Measurements from ENCODE around the gene MAL. TPM values are rescaled to one million over a fixed set of nuclear protein-coding genes. Genes with fewer than 3 reads are reported as not detected.

The MAL gene
- total and polyA plus RNA-seq, 2 experiments from 2014 or later: 1.4 TPM; not detected in 1

DNA sequence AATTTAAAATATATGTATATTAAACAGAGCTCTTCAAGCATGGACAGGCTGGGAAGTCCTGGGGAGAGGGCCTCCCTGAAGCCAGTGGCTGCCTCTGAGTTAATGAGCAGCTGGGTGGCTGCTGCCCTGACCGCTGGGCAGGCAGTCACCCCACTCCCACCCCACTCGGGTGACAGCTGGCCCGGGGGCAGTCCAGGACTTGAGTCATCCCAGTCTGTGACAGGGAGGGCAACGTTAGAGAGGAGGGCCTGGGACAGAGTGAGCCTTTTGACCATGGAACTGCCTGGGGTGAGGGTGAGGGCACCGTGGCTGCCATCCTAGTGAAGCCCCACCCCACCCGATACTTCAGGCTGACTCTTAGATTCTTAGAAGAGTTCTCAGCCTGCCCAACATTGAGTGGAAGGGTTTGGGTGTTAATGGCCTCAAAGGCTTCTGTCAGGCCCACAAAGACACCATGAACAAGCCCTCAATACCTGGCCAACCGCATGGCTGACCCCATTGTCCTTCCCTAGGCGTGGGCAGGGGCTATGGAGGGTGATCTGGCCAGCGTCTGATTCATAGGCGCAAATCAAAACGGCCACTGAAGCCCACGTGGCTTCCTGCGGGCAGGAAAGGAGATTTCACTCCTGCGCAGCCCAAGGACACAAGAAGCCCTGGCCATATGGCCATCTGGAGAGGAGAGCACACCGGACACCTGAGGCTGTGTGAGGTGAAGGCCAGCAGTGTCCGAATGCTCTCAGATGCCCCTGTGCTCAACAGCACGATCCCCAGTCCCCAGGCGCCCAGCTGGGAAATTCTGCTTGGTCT is 48.6 kb downstream of the MAL start:
- 83% methylated on average over 18 of the region's 18 CpGs for WGBS (ENCODE audit: low lambda C conversion rate, missing lambda C conversion rate)
- Histone ChIP-seq H3K4me1 (ENCODE audit: insufficient read depth) (no peaks in the 10 kb centered on the region), H2AFZ (no peak overlapping the region), H3K36me3 (replicated peaks; ENCODE audit: insufficient read depth, low read depth) (no peaks in the 10 kb centered on the region), H3K9me2 (replicated peaks; ENCODE audit: insufficient read depth) (no peaks in the 10 kb centered on the region), H3K27ac (no peak overlapping the region), H3K79me2 (no peaks in the 10 kb centered on the region), H3K4me2 (no peak overlapping the region), H3K9me3 (ENCODE audit: low read depth) (no peaks in the 10 kb centered on the region), H3K4me3 (no peak overlapping the region), H4K20me1 (ENCODE audit: insufficient read depth, poor library complexity, severe bottlenecking) (no peaks in the 10 kb centered on the region), H3K27me3 (peaks cover 4% of the 10 kb centered on the region)
- TF ChIP-seq EZH2phosphoT487 (IDR thresholded peaks at IDR 0.05; ENCODE audit: low read depth, severe bottlenecking, unreplicated experiment) (no peak), EZH2 (IDR thresholded peaks at IDR 0.05; ENCODE audit: borderline replicate concordance) (no peak)
- TF ChIP-seq, protein P1, sequence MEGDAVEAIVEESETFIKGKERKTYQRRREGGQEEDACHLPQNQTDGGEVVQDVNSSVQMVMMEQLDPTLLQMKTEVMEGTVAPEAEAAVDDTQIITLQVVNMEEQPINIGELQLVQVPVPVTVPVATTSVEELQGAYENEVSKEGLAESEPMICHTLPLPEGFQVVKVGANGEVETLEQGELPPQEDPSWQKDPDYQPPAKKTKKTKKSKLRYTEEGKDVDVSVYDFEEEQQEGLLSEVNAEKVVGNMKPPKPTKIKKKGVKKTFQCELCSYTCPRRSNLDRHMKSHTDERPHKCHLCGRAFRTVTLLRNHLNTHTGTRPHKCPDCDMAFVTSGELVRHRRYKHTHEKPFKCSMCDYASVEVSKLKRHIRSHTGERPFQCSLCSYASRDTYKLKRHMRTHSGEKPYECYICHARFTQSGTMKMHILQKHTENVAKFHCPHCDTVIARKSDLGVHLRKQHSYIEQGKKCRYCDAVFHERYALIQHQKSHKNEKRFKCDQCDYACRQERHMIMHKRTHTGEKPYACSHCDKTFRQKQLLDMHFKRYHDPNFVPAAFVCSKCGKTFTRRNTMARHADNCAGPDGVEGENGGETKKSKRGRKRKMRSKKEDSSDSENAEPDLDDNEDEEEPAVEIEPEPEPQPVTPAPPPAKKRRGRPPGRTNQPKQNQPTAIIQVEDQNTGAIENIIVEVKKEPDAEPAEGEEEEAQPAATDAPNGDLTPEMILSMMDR (IDR thresholded peaks at IDR 0.05; ENCODE audit: poor library complexity): no peak
- peak; percentile 2 for DNase-seq (ENCODE audit: low spot score)

DNA sequence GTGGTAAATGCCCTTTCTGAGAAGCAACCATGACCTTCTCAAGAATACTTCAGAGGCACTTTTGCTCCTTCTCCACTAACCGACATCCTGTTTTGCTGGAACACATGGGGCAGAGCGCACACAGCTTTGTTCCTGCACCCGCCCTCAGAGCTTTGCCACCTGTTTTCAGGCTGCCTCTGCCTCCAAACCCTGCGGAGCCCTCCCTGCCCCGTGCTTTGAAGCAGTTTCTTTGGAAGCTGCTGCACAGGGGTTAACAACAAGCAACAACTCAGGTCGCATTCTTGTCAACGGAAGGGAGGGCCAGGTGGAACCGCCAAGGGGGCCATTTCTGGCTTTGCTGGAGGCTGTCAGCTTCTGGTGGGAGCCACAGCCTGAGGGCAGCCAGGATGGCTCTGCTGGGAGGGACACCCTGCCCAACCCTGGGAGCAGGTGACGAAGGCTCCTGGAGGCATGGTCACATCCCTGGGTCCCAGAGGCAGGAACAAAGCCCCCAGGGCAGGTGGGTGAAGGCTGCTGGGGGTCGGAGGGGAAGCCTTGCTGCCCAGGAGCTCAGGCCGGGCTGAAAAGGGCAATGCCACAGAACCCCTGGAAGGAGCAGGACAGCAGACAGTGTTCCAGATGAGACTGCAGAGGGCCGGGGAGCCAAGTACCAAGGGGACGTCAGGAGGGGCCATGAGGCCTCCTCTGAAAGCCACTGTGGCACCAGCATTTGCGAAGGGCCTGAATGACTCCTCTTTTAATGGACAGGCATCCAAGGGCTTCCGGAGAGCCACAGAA is 49.3 kb downstream of the MAL start:
- H3K4me3 ChIP-seq: no peak overlapping the region
- H3K27ac ChIP-seq: no peak overlapping the region
- H3K79me2 ChIP-seq: no peaks in the 10 kb centered on the region
- no peak overlapping the region for H3K4me2 ChIP-seq
- peaks cover 4% of the 10 kb centered on the region for H3K27me3 ChIP-seq
- 74% methylated on average over 14 of the region's 15 CpGs for WGBS (ENCODE audit: low lambda C conversion rate, missing lambda C conversion rate)
- TF ChIP-seq, protein P1 (IDR thresholded peaks at IDR 0.05; ENCODE audit: poor library complexity): no peak
- TF ChIP-seq EZH2 (IDR thresholded peaks at IDR 0.05; ENCODE audit: borderline replicate concordance) (no peak), EZH2phosphoT487 (IDR thresholded peaks at IDR 0.05; ENCODE audit: low read depth, severe bottlenecking, unreplicated experiment) (no peak)
- no peaks in the 10 kb centered on the region for H3K9me2 ChIP-seq (replicated peaks; ENCODE audit: insufficient read depth)
- no peaks in the 10 kb centered on the region for H3K4me1 ChIP-seq (ENCODE audit: insufficient read depth)
- H2AFZ ChIP-seq: no peak overlapping the region
- H3K36me3 ChIP-seq (replicated peaks; ENCODE audit: insufficient read depth, low read depth): no peaks in the 10 kb centered on the region
- H3K9me3 ChIP-seq (ENCODE audit: low read depth): no peaks in the 10 kb centered on the region
- H4K20me1 ChIP-seq (ENCODE audit: insufficient read depth, poor library complexity, severe bottlenecking): no peaks in the 10 kb centered on the region
- DNase-seq (ENCODE audit: low spot score): peak; percentile 2

DNA sequence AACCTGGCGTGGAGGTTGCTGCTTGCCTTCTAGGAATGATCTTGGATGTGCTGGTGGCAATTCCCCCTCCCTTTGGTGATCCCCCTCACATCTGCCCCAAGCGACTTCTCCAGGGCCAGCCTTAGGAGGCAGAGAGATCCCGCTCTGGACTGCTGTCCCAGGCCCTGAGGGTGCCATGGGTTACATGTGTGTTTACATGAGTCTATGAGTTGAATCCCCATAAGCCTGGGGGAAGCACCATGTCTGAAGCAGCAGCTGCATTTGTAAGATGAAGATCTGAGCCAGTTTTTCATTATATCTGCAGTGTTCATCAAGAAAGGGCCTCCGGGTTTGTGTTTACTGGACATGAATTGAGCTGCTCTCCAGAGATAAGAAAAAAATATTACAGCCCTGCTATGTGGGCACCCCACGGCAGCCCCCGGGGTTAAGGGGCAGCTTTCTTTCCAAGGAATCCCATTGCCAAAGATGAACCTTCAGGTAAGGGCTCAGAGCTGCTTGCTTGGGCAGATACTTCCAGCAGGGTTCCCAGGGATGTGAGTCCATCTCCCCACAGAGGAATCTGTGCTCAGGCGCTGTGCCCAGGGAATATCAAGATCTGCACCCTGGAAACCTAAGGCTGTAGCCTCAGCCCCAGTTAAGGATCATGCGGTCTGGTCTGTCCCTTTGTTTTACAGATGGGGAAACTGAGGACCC is 50.1 kb downstream of the MAL start:
- Histone ChIP-seq H3K4me1 (ENCODE audit: insufficient read depth) (no peaks in the 10 kb centered on the region), H3K9me3 (ENCODE audit: low read depth) (no peaks in the 10 kb centered on the region), H2AFZ (no peak overlapping the region), H3K36me3 (replicated peaks; ENCODE audit: insufficient read depth, low read depth) (no peaks in the 10 kb centered on the region), H3K4me3 (no peak overlapping the region), H3K79me2 (no peaks in the 10 kb centered on the region), H4K20me1 (ENCODE audit: insufficient read depth, poor library complexity, severe bottlenecking) (no peaks in the 10 kb centered on the region), H3K9me2 (replicated peaks; ENCODE audit: insufficient read depth) (no peaks in the 10 kb centered on the region), H3K27ac (no peak overlapping the region), H3K4me2 (no peak overlapping the region), H3K27me3 (peaks cover 4% of the 10 kb centered on the region)
- peak; percentile 3 for DNase-seq (ENCODE audit: low spot score)
- 87% methylated on average over 8 of the region's 8 CpGs for WGBS (ENCODE audit: low lambda C conversion rate, missing lambda C conversion rate)
- TF ChIP-seq, protein P1 (IDR thresholded peaks at IDR 0.05; ENCODE audit: poor library complexity): no peak
- TF ChIP-seq EZH2 (IDR thresholded peaks at IDR 0.05; ENCODE audit: borderline replicate concordance): no peak
- TF ChIP-seq EZH2phosphoT487 (IDR thresholded peaks at IDR 0.05; ENCODE audit: low read depth, severe bottlenecking, unreplicated experiment): no peak

All from hepatocyte (in vitro differentiated cells).